IMR-90 (cell line): ENCODE measurements around the gene AP3B1. TPM values are rescaled to one million over a fixed set of nuclear protein-coding genes. Genes with fewer than 3 reads are reported as not detected.

Experiments
- ATAC-seq: fragments of 200-7000 bp; cut with Tn5 transposase; 2 replicates; pipeline ENCODE4 v1.9.1; 2020; ENCODE audit warnings: low read depth, mild to moderate bottlenecking, moderate library complexity
- BruUV-seq: library from RNA; stranded (reverse); fragments of 400-500 nt; replicated peaks from 2 replicates; lab custom pipeline; 2021; lab: Mats Ljungman, UMichigan
- CTCF ChIA-PET: fragments of 300-600 bp; formaldehyde crosslinking; extraction: SDS; loops from one replicate; lab custom pipeline; 2021; ENCODE audit warnings: antibody characterized with exemption; lab: Yijun Ruan, JAX
- POLR2A ChIA-PET: fragments of 300-600 bp; sonication (Branson Sonifier 250); formaldehyde crosslinking; loops from one replicate; lab custom pipeline; 2022; ENCODE audit warnings: antibody characterized with exemption; ENCODE audit not compliant: unreplicated experiment; lab: Charles Lee
- DNase-seq: peaks from one replicate; pipeline ENCODE4 v3.0.0; 2013
- H2AFZ ChIP-seq: replicated peaks from 2 replicates; pipeline ENCODE3; 2013; ENCODE audit warnings: low read length, mild to moderate bottlenecking; ENCODE audit not compliant: poor library complexity
- H2AK5ac ChIP-seq: 2 replicates; pipeline ENCODE4 v1.6.1; 2013; ENCODE audit warnings: low read depth, low read length, inconsistent platforms
- H2AK9ac ChIP-seq: replicated peaks from 2 replicates; pipeline ENCODE3; 2013; ENCODE audit warnings: mild to moderate bottlenecking, low read depth, low read length, moderate library complexity; ENCODE audit not compliant: poor library complexity
- H2BK120ac ChIP-seq: 2 replicates; pipeline ENCODE4 v1.6.1; 2013; ENCODE audit warnings: low read depth, low read length, inconsistent platforms
- H2BK15ac ChIP-seq: 3 replicates; pipeline ENCODE4 v1.6.1; 2013; ENCODE audit warnings: low read depth, low read length, inconsistent platforms
- H2BK20ac ChIP-seq: 2 replicates; pipeline ENCODE4 v1.6.1; 2013; ENCODE audit warnings: low read depth, mild to moderate bottlenecking, inconsistent platforms, low read length, moderate library complexity
- H2BK5ac ChIP-seq: 2 replicates; pipeline ENCODE4 v1.6.1; 2013; ENCODE audit warnings: mild to moderate bottlenecking, low read depth, low read length, inconsistent platforms; ENCODE audit not compliant: poor library complexity, severe bottlenecking
- H3K14ac ChIP-seq: replicated peaks from 2 replicates; pipeline ENCODE4 v1.6.1; 2013; ENCODE audit warnings: low read depth, low read length, inconsistent platforms
- H3K18ac ChIP-seq: 2 replicates; pipeline ENCODE4 v1.6.1; 2013; ENCODE audit warnings: low read depth, low read length, control low read depth
- H3K23ac ChIP-seq: 2 replicates; pipeline ENCODE4 v1.6.1; 2013; ENCODE audit warnings: low read depth, low read length, inconsistent platforms
- H3K27ac ChIP-seq: 2 replicates; pipeline ENCODE4 v1.5.1; 2013; ENCODE audit warnings: mild to moderate bottlenecking, control low read depth, low read length; ENCODE audit not compliant: insufficient read depth
- H3K27me3 ChIP-seq: 2 replicates; pipeline ENCODE4 v1.6.1; 2013; ENCODE audit warnings: low read length; ENCODE audit not compliant: control insufficient read depth, insufficient read depth
- H3K36me3 ChIP-seq: 2 replicates; pipeline ENCODE4 v1.6.1; 2013; ENCODE audit warnings: low read length, mixed read lengths; ENCODE audit not compliant: control insufficient read depth, insufficient read depth
- H3K4ac ChIP-seq: 2 replicates; pipeline ENCODE4 v1.6.1; 2013; ENCODE audit warnings: low read depth, low read length, inconsistent platforms
- H3K4me1 ChIP-seq: 2 replicates; pipeline ENCODE4 v1.6.1; 2013; ENCODE audit warnings: low read length, mixed read lengths; ENCODE audit not compliant: control insufficient read depth, insufficient read depth
- H3K4me2 ChIP-seq: 2 replicates; pipeline ENCODE4 v1.6.1; 2013; ENCODE audit warnings: low read depth, mild to moderate bottlenecking, control low read depth, low read length, moderate library complexity
- H3K4me3 ChIP-seq: 2 replicates; pipeline ENCODE4 v1.5.1; 2013; ENCODE audit warnings: low read depth, mild to moderate bottlenecking, control low read depth, low read length, moderate library complexity; ENCODE audit not compliant: insufficient read depth
- H3K56ac ChIP-seq: 2 replicates; pipeline ENCODE4 v1.6.1; 2013; ENCODE audit warnings: low read length, inconsistent platforms; ENCODE audit not compliant: insufficient read depth; ENCODE audit errors: extremely low read depth
- H3K79me1 ChIP-seq, 2 experiments: 2 replicates each; pipeline ENCODE4 v1.6.1; 2013; ENCODE audit warnings: low read length in 2 of 2, inconsistent platforms in 1 of 2, low read depth in 1 of 2
- H3K9ac ChIP-seq: 2 replicates; pipeline ENCODE4 v1.6.1; 2013; ENCODE audit warnings: low read depth, low read length, control low read depth
- H3K9me1 ChIP-seq: 2 replicates; pipeline ENCODE4 v1.6.1; 2013; ENCODE audit warnings: low read length, inconsistent platforms; ENCODE audit not compliant: insufficient read depth
- H3K9me3 ChIP-seq: 2 replicates; pipeline ENCODE4 v1.6.1; 2013; ENCODE audit warnings: low read length; ENCODE audit not compliant: control insufficient read depth, insufficient read depth
- H4K20me1 ChIP-seq: 2 replicates; pipeline ENCODE4 v1.6.1; 2013; ENCODE audit warnings: low read length, inconsistent platforms; ENCODE audit not compliant: insufficient read depth
- H4K5ac ChIP-seq: 2 replicates; pipeline ENCODE4 v1.6.1; 2013; ENCODE audit warnings: mild to moderate bottlenecking, low read depth, low read length, control low read depth
- H4K8ac ChIP-seq, 2 experiments: 2 replicates each; pipeline ENCODE4 v1.6.1; 2013; ENCODE audit warnings: low read depth in 2 of 2, low read length in 2 of 2, control low read depth in 1 of 2, inconsistent platforms in 1 of 2
- H4K91ac ChIP-seq: 2 replicates; pipeline ENCODE4 v1.6.1; 2013; ENCODE audit warnings: low read depth, low read length, inconsistent platforms; ENCODE audit not compliant: insufficient read depth
- BHLHE40 ChIP-seq: fragments of 150-350 bp; IDR thresholded peaks from 2 replicates; pipeline ENCODE4 v1.6.1; 2016; ENCODE audit warnings: mild to moderate bottlenecking, low read depth, low read length
- CEBPB ChIP-seq: IDR thresholded peaks from 2 replicates; pipeline ENCODE4 v1.6.1; 2012; ENCODE audit warnings: low read depth, low read length, improper control_type of control experiment
- CTCF ChIP-seq: conservative IDR thresholded peaks from 2 replicates; pipeline ENCODE4 v1.5.1; 2012; ENCODE audit warnings: mild to moderate bottlenecking, low read depth, low read length, improper control_type of control experiment
- FOS ChIP-seq: fragments of 150-350 bp; IDR thresholded peaks from 2 replicates; pipeline ENCODE4 v1.6.1; 2016; ENCODE audit warnings: low read depth, low read length
- MAFK ChIP-seq: IDR thresholded peaks from 2 replicates; pipeline ENCODE4 v1.6.1; 2012; ENCODE audit warnings: low read depth, low read length, improper control_type of control experiment
- MAZ ChIP-seq: IDR thresholded peaks from 2 replicates; pipeline ENCODE4 v1.6.1; 2012; ENCODE audit warnings: low read depth, mild to moderate bottlenecking, low read length, improper control_type of control experiment, moderate library complexity, borderline replicate concordance
- MXI1 ChIP-seq: IDR thresholded peaks from 2 replicates; pipeline ENCODE4 v1.6.1; 2012; ENCODE audit warnings: low read depth, mild to moderate bottlenecking, low read length, moderate library complexity, borderline replicate concordance
- NFE2L2 ChIP-seq: fragments of 150-350 bp; IDR thresholded peaks from 2 replicates; pipeline ENCODE4 v1.6.1; 2016; ENCODE audit warnings: low read depth, mild to moderate bottlenecking, low read length
- POLR2A ChIP-seq: IDR thresholded peaks from 2 replicates; pipeline ENCODE4 v1.6.1; 2012; ENCODE audit warnings: mild to moderate bottlenecking, low read depth, low read length
- RAD21 ChIP-seq: IDR thresholded peaks from 2 replicates; pipeline ENCODE4 v1.6.1; 2012; ENCODE audit warnings: low read length, improper control_type of control experiment
- RCOR1 ChIP-seq: IDR thresholded peaks from 2 replicates; pipeline ENCODE4 v1.6.1; 2012; ENCODE audit warnings: mild to moderate bottlenecking, low read length, improper control_type of control experiment; ENCODE audit not compliant: insufficient replicate concordance
- RFX5 ChIP-seq: IDR thresholded peaks from 2 replicates; pipeline ENCODE4 v1.8.0; 2012; ENCODE audit warnings: low read depth, mild to moderate bottlenecking, low read length, moderate library complexity
- SMC3 ChIP-seq: fragments of 150-350 bp; IDR thresholded peaks from 2 replicates; pipeline ENCODE4 v1.6.1; 2016; ENCODE audit warnings: low read depth, mild to moderate bottlenecking, antibody characterized with exemption, low read length, moderate library complexity
- WGBS, 2 experiments: methylation state at CpG; one replicate each; pipeline versions ENCODE4 v1.1.5 to v1.1.7; 2013; ENCODE audit warnings: missing lambda C conversion rate in 2 of 2; ENCODE audit not compliant: insufficient read length in 1 of 2; ENCODE audit errors: extremely low coverage in 2 of 2; 5-methylcytosine and 5-hydroxymethylcytosine counted together
- dilution Hi-C: fragments of 300-500 bp; cut with HindIII; formaldehyde crosslinking; loops from one replicate; pipeline ENCODE4 v1.14.3; 2018; ENCODE audit warnings: low sequenced_read_pairs; ENCODE audit not compliant: unreplicated experiment
- in situ Hi-C: fragments of 300-500 bp; cut with MboI; formaldehyde crosslinking; loops from 3 replicates; pipeline ENCODE4 v1.14.3; 2019; ENCODE audit warnings: low sequenced_read_pairs, inconsistent platforms, mixed read lengths
- intact Hi-C: fragments of 100-400 bp; cut with micrococcal nuclease; formaldehyde crosslinking; loops from 2 replicates; pipeline ENCODE4 v1.10.0; 2022
- polyA plus RNA-seq, 3 experiments: library from polyadenylated mRNA; depleted of rRNA; stranded (reverse); fragments of >200 nt; gene quantifications; 2 replicates each; pipeline ENCODE4 v1.2.3, GENCODE V29; 2012; ENCODE audit warnings: low replicate concordance in 1 of 3
- total RNA-seq: library from RNA; depleted of rRNA; stranded (reverse); fragments of >200 nt; gene quantifications from 2 replicates; pipeline ENCODE4 v1.2.3, GENCODE V29; 2012

AP3B1 gene
- total and polyA plus RNA-seq, 2 of the 4 experiments (the other 2 are of a cell fraction): 33.1 to 59.0 TPM

- CTCF ChIA-PET: no interaction called here
- TF ChIP-seq FOS (no peak), POLR2A (no peak), MXI1 (no peak), SMC3 (no peak), RCOR1 (no peak), CTCF (no peak), NFE2L2 (no peak), MAZ (no peak), MAFK (no peak), RFX5 (no peak), BHLHE40 (no peak), CEBPB (no peak), RAD21 (no peak)
- intact Hi-C loops (no loop called here), in situ Hi-C loops (loop anchor here (10.0 to 25.0 kb wide), 2 partner anchors 407 to 709 kb away; no protein-coding TSS in a partner anchor), dilution Hi-C loops (no loop called here)
- Histone ChIP-seq H3K27ac (no peak overlapping the region), H3K4me2 (no peak overlapping the region), H3K4ac (no peak overlapping the region), H3K4me1 (peaks cover 3% of the 10 kb centered on the region; the same call in 1 of the 2 replicates), H4K5ac (no peak overlapping the region), H4K8ac (no peak overlapping the region), H2BK5ac (no peak overlapping the region), H4K20me1 (peaks cover 17% of the 10 kb centered on the region), H2AFZ (no peak overlapping the region), H2BK15ac (no peak overlapping the region), H3K18ac (no peak overlapping the region), H3K23ac (no peak overlapping the region), H3K14ac (no peak overlapping the region), H2AK5ac (no peak overlapping the region), H4K91ac (no peak overlapping the region), H3K27me3 (no peaks in the 10 kb centered on the region), H3K36me3 (peaks cover 4% of the 10 kb centered on the region), H3K9me1 (0 out of 2 replicates have a peak, but pooled peaks cover 4% of the 10 kb centered on the region), H3K9me3 (peaks cover 3% of the 10 kb centered on the region; the same call in 1 of the 2 replicates), H3K9ac (no peak overlapping the region), H2AK9ac (no peak overlapping the region), H2BK20ac (no peak overlapping the region), H3K56ac (no peak overlapping the region), H3K79me1 (peaks cover 32 to 55% of the 10 kb centered on the region in 2 experiments), H3K4me3 (no peak overlapping the region), H2BK120ac (no peak overlapping the region)
- BruUV-seq: no TSS peak
- ATAC-seq: no peak
- POLR2A ChIA-PET: no interaction called here
- 93% methylated on average over 2 of the region's 4 CpGs; no CpG with 5 or more reads in 1 of the 2 experiments for WGBS, 2 experiments
- DNase-seq: no peak
Measured at GRCh38 chr5:78271766-78272165, 22.7 kb downstream of the AP3B1 start.
